ENCODE data around the gene RUVBL2.

- TF ChIP-seq CTCF (IDR thresholded peaks at IDR 0.05) (no peak), POLR2A (IDR thresholded peaks at IDR 0.05) (no peak)
Observed at GRCh38 chr19:49059053-49059452, 65.4 kb downstream of the RUVBL2 start.

Data from prostate gland (tissue), 2 donors.